HG02970 (cell line): Measurements from ENCODE around the gene CFAP97D1.

Experiments
- ATAC-seq: cut with Tn5 transposase; IDR thresholded peaks from one replicate; pipeline ENCODE4 v1.9.1; 2021; ENCODE audit warnings: mild to moderate bottlenecking, moderate library complexity, moderate number of reproducible peaks; ENCODE audit not compliant: unreplicated experiment, low FRiP score

The CFAP97D1 gene

GRCh38 chr17:43820759-43821158, 40.5 kb downstream of the CFAP97D1 start:
- no peak for ATAC-seq

GRCh38 chr17:43822570-43823190, 42.4 kb downstream of the CFAP97D1 start:
- no peak for ATAC-seq

DNA sequence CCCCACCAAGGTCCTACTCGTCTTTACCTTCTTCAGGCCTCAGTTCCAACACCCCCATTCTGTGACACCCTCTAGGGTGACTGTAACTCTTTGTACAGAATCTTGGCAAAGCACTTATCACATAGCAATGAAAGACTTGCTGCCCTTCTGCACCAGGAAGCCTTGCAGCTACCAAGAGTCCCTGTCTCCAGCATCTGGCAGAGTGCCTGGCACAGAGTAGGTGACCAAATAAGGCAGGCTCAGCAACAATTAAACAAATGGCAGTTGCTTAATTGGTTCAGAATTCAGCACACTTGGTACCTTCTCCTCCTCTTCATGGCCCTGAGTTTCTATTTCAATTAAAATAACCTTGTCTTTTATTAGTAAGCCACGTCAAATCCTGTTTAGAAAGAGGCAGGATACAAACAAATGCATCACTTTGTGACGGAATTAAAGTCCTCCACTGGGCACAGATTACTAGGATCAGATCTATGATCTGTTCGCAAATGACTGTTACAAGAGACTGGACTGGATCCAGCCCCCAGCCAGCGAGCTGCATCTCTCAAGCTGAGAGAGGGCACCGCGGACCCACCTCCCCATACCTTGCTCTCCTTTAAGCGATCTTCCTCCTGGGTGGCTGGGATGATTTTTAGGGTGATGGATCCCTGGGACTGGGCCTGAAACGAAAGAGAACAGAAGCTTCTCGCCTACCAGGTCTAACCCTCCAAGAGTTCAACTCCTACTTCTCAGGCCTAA, 43.3 kb downstream of the CFAP97D1 start:
- no peak for ATAC-seq

GRCh38 chr17:43825567-43825966, 45.3 kb downstream of the CFAP97D1 start:
- no peak for ATAC-seq

DNA sequence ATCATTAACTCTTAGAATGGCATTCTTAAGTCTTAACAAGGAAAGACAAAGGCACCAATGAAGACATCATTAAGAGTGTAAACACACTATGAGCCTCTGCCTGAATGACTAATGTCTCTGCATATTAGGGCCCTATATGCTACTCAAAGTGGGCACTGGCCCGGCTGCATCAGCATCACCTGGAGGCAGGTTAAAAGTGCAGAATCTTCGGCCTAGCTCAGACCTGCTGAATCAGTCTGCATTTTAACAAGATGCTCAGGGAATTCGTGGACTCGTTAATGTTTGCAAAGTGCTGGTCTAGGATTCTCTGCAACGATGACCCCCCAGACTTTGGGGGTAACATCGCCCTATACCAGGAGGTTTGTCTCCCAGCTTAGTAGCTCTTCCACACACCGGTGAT, 46.0 kb downstream of the CFAP97D1 start:
- ATAC-seq: no peak

DNA sequence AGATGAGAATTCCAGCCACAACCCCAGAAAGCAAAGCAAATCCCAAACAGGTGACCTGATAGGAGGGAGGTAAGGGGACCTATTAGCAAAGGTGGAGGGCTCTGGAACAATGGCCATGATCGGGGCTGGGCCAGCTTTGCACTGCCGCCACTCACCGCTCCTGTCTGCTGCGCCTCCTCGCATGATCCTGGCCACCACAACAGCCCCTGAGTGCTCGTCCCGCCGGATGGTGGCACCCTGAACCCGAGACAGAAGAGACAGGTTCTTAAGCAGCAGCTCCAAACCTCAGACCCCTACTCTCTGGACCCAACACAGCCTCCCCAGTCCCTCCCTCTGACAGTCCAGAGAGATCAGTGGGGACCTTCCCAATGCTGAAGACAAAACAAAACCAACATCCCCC, 47.4 kb downstream of the CFAP97D1 start:
- ATAC-seq: no peak

GRCh38 chr17:43829738-43830137, 49.5 kb downstream of the CFAP97D1 start:
- ATAC-seq: no peak

GRCh38 chr17:43830510-43831140, 50.4 kb downstream of the CFAP97D1 start:
- no peak for ATAC-seq

GRCh38 chr17:43831633-43832032, 51.4 kb downstream of the CFAP97D1 start:
- no peak for ATAC-seq

GRCh38 chr17:43832168-43832975, 52.1 kb downstream of the CFAP97D1 start:
- no peak for ATAC-seq

DNA sequence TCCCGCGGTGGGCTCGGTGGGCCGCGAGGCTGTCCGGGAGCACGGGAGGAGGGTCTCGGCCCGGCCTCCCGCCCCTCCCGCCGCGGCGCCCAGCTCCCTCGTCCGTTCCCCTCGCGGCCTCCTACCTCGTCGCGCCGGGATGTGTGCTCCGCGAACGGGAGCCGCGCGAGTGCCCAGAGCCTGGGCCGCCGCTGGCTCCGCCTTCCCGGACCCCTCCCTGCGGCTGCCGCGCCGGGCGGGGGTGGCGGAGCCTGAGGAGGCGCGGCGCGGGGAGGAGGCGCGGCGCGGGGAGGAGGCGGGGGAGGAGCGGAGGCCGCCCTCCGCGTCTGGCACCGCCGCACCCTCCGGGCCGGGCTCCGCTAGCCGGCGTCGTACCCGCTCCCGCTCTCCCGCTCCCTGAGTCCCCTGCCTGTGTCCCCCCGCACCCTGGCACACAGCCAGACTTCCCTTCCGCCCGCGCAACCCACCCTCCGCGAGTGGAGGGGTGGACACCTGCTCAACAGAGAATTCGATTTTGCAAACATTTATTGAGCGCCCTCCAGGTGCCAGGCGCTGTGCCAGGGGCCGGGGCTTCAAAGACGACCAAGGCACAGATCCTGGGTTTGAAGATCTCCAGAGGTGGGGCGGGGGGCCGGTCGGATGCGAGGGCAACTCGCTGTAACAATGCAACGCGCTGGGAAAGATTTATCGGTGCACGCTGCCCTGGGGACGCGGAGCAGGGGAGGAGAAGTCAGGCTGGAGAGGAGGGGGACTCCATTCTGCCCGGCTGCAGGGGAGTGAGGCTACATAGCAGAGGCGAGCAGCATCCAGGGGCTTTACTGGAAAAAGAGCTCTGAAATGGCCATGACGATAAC, 53.0 kb downstream of the CFAP97D1 start, which contains the start of gene MPP3:
TSS of gene MPP3 (minus strand) at position 171 of the 854 bp plus-strand sequence. CDS start 1,240 bp downstream, outside the sequence.
- no peak for ATAC-seq

DNA sequence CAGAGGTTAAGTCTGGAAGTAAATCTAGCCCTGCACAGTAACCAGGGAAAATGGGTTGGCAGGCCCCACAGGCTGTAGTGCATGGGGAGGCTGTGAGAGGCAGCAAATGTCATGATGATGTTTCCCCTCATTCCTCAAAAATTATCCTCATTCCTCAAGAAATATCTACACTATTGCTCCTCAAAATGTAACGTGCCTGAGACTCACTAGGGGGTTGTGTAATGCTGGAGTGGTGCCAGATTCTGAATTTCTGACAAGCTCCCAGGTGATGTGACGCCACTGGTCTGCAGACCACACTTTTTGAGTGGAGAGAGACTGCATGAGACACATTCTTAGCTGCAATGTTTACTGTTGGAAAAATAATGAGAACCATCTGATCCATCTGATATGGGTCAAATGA, 53.9 kb downstream of the CFAP97D1 start:
- ATAC-seq: no peak
